Activated CD4-positive, alpha-beta T cell treated with anti-CD3 and anti-CD28 coated beads, Interleukin-2, amount 10 ng/mL, durations not matched to agents 7 days and 5 days (primary cell): Measurements from ENCODE around the gene SLC19A1. TPM values are rescaled to one million over a fixed set of nuclear protein-coding genes. Genes with fewer than 3 reads are reported as not detected.

ENCODE experiments used
- CTCF ChIA-PET: fragments of 350-600 bp; sonication (Branson Sonifier 250); formaldehyde crosslinking; loops from one replicate; lab custom pipeline; 2021; ENCODE audit warnings: antibody characterized with exemption; lab: Charles Lee
- POLR2A ChIA-PET: fragments of 350-600 bp; sonication (Branson Sonifier 250); formaldehyde crosslinking; loops from one replicate; lab custom pipeline; 2021; ENCODE audit warnings: antibody characterized with exemption; lab: Charles Lee
- DNase-seq: peaks from one replicate; pipeline ENCODE4 v3.0.0-alpha.2; 2020
- H3K27ac Mint-ChIP-seq: one replicate; pipeline ENCODE4 v1.8.0; 2021; ENCODE audit warnings: mild to moderate bottlenecking, moderate library complexity, mixed read lengths
- H3K27me3 Mint-ChIP-seq: one replicate; pipeline ENCODE4 v1.8.0; 2021; ENCODE audit warnings: mixed read lengths
- H3K36me3 Mint-ChIP-seq: one replicate; pipeline ENCODE4 v1.8.0; 2021; ENCODE audit warnings: low read depth, mixed read lengths
- H3K4me1 Mint-ChIP-seq: one replicate; pipeline ENCODE4 v1.8.0; 2021; ENCODE audit warnings: mixed read lengths
- H3K4me3 Mint-ChIP-seq: one replicate; pipeline ENCODE4 v1.8.0; 2021; ENCODE audit warnings: mild to moderate bottlenecking, moderate library complexity, mixed read lengths
- H3K9me3 Mint-ChIP-seq: one replicate; pipeline ENCODE4 v1.8.0; 2021; ENCODE audit warnings: mixed read lengths
- total RNA-seq, 2 experiments: library from RNA; stranded (reverse); gene quantifications; one replicate each; pipeline ENCODE4 v1.2.3, GENCODE V29; 2021

SLC19A1 gene
- total RNA-seq, 2 experiments from 2014 or later = 43.8 to 46.8 TPM

DNA sequence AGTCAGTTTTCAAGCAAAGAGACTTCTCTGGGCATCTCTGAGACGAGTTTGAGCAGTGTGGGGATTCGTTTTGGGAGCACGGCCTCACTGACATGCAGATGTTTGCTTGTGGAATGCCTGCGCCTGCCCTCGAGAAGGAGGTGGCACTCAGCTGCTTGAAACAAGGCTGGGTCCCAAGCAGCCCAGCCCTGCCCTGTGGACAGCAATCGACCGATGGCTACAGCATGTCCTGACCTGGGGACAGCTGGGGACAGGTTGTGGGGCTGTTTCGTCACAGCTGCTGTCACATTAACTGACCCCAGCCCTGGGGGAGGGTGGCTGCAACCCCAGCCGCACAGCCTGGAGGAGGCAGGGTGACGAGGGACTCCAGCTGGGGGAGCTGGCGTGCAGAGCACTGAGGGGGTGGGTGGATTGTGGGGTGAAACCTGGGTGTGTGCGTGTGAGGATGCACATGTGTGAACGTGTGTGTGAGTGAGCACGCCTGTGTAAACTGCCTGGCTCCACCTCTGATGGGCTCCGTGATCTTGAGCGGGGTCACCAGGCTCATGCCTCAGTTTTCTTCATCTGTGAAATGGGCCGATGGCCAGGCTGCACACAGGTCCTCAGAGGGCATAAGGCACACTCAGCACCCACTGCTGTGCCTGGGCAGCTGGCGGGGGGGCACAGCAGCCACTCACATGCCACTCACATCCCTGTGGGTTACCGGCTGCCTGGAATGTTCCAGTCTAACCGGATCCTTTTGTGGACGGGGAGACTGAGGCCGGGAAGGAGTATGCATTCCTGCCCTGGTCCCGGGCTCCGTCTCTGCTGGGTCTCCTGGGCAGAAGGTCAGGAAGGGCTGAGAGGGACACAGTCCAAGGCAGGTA is 87.9 kb downstream of the SLC19A1 start:
- H3K9me3 Mint-ChIP-seq = peaks cover 16% of the 10 kb centered on the region
- H3K27me3 Mint-ChIP-seq = no peaks in the 10 kb centered on the region
- no peaks in the 10 kb centered on the region for H3K36me3 Mint-ChIP-seq
- H3K4me3 Mint-ChIP-seq = no peak overlapping the region
- ChIA-PET POLR2A (no interaction called here), CTCF (interaction anchor here (1.1 to 1.2 kb wide), 2 partner anchors 18 to 23 kb away, joined by 3 read pairs; no protein-coding TSS in a partner anchor)
- H3K27ac Mint-ChIP-seq = no peak overlapping the region
- DNase-seq = no peak
- no peaks in the 10 kb centered on the region for H3K4me1 Mint-ChIP-seq

- Mint-ChIP-seq H3K4me3 (no peak overlapping the region), H3K27me3 (no peaks in the 10 kb centered on the region), H3K4me1 (no peaks in the 10 kb centered on the region), H3K9me3 (peaks cover 16% of the 10 kb centered on the region), H3K27ac (no peak overlapping the region), H3K36me3 (no peaks in the 10 kb centered on the region)
- ChIA-PET CTCF (interaction anchor here (1.1 kb wide), 1 partner anchor 19 kb away, joined by 3 read pairs; no protein-coding TSS in a partner anchor), POLR2A (no interaction called here)
- DNase-seq = no peak
These were observed 88.8 kb downstream of the SLC19A1 start for GRCh38 chr21:45453308-45453950.

DNA sequence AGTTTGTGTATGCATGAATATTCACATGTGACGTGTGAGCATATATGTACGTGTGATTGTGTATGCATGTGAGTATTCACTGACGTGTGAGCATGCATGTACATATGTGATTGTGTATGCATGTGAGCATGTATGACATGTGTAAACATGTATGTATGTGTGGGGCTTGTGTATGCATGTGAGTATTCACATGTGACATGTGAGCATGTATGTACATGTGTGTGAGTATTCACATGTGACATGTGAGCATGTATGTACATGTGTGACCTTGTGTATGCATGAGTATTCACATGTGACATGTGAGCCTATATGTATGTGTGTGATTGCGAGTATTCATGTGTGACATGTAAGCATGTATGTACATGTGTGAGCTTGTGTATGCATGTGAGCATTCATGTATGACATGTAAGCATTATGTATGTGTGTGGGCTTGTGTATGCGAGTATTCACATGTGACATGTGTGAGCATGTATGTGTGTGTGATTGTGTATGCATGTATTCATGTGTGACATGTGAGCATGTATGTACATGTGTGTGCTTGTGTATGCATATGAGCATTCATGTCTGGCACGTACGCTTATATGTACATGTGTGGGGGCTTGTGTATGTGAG is 89.4 kb downstream of the SLC19A1 start:
- H3K4me3 Mint-ChIP-seq = no peak overlapping the region
- no peaks in the 10 kb centered on the region for H3K4me1 Mint-ChIP-seq
- no peak overlapping the region for H3K27ac Mint-ChIP-seq
- POLR2A ChIA-PET = no interaction called here
- no peak for DNase-seq
- CTCF ChIA-PET = interaction anchor here (1.3 kb wide), 1 partner anchor 13 kb away, joined by 3 read pairs; no protein-coding TSS in a partner anchor
- H3K27me3 Mint-ChIP-seq = peaks cover 2% of the 10 kb centered on the region
- peaks cover 16% of the 10 kb centered on the region for H3K9me3 Mint-ChIP-seq
- no peaks in the 10 kb centered on the region for H3K36me3 Mint-ChIP-seq

DNA sequence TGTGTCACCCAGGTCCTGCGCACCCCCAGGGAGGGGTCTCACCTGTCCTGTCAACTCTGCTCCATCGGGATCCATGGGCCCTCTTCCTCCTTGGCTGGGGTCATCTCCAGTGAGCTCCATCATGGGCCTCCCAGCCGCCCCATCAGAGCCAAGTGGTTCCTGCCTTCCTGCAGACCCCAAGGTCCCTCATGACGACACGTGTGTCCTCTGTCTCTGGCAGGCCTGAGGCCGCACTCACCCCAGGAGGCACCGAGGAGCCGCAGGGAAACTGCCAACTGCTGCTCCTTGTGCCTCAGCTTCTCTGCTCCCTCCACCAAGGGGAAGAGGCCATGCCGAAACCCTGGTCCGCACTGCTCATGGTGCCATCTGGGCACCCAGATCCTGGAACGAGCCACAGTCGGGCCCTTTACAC is 90.5 kb downstream of the SLC19A1 start:
- H3K9me3 Mint-ChIP-seq = peaks cover 16% of the 10 kb centered on the region
- no peak overlapping the region for H3K27ac Mint-ChIP-seq
- CTCF ChIA-PET = interaction anchor here (1.3 kb wide), 1 partner anchor 12 kb away, joined by 3 read pairs; no protein-coding TSS in a partner anchor
- H3K4me3 Mint-ChIP-seq = no peak overlapping the region
- no peaks in the 10 kb centered on the region for H3K4me1 Mint-ChIP-seq
- DNase-seq = no peak
- H3K27me3 Mint-ChIP-seq = peaks cover 2% of the 10 kb centered on the region
- H3K36me3 Mint-ChIP-seq = no peaks in the 10 kb centered on the region
- POLR2A ChIA-PET = no interaction called here

DNA sequence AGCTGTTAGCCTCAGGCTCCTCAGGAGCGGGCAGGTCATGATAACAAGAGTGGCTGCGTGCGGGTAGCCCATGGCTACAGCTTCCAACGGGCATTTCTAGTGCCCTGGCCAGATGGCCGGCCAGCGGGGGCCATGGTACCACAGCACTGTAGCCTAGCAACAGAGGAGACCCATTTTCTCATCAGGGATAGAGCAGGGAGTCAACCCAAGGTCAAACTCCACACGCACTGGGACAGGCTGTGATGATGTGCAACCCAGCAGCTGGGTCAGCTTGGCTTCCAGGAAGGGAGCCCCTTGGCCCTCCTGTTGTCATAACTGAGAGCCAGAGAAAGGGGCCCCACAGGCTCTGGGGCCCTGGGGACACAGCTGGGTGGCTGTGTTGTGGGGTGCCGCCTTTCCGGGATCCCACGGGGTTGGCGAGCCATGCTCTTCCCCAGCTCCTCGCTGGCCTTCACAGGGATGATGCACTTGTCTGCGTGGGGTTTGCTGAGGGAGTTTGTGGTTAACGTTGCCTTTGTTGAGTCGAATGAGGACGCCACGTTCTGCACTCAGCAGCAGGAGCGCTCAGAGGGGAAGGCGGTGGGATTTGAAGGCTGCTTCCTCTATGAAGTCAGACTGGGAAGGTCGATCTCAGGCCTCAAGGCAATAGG is 91.0 kb downstream of the SLC19A1 start:
- peaks cover 19% of the 10 kb centered on the region for H3K9me3 Mint-ChIP-seq
- ChIA-PET POLR2A (no interaction called here), CTCF (no interaction called here)
- H3K4me3 Mint-ChIP-seq = no peak overlapping the region
- no peaks in the 10 kb centered on the region for H3K36me3 Mint-ChIP-seq
- peaks cover 4% of the 10 kb centered on the region for H3K27me3 Mint-ChIP-seq
- H3K27ac Mint-ChIP-seq = no peak overlapping the region
- no peaks in the 10 kb centered on the region for H3K4me1 Mint-ChIP-seq
- DNase-seq = no peak

DNA sequence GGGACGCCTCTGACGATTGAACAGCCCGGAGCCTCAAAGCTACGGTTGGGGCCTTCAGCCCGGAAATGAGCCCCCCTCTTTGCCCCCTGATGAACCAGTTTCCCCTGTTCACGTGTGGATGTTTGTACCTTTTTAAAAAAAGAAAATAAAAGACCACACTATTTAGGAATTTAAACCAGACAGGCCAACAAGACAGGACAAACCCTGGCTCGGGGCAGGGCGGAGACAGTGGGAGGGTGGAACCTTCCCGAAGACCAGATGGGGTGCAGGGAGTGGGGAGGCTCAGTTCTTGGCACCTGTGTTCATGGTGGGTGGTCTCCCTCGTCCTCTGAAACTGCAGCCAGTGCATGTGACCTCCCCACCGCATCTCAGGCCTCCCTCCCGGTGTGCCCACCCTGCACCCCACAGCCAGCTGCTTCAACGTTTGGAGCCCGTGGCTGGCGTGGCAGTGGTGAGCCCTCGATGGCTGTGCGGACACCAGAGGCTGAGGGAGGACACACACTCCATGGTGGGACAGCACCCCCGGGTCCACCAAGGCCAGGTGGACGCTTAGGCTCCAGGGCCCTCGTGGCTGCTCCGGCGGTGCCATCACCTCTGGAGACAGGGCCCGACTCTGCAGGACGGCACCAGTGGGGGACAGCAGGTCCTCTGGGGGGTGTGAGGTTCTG is 91.7 kb downstream of the SLC19A1 start:
- peaks cover 21% of the 10 kb centered on the region for H3K9me3 Mint-ChIP-seq
- ChIA-PET POLR2A (no interaction called here), CTCF (no interaction called here)
- no peak overlapping the region for H3K4me3 Mint-ChIP-seq
- peaks cover 7% of the 10 kb centered on the region for H3K27me3 Mint-ChIP-seq
- no peak for DNase-seq
- no peak overlapping the region for H3K27ac Mint-ChIP-seq
- no peaks in the 10 kb centered on the region for H3K4me1 Mint-ChIP-seq
- no peaks in the 10 kb centered on the region for H3K36me3 Mint-ChIP-seq

- no peaks in the 10 kb centered on the region for H3K36me3 Mint-ChIP-seq
- H3K4me1 Mint-ChIP-seq = no peaks in the 10 kb centered on the region
- no peak overlapping the region for H3K4me3 Mint-ChIP-seq
- ChIA-PET POLR2A (no interaction called here), CTCF (interaction anchor here (0.6 kb wide), 1 partner anchor 22 kb away, joined by 3 read pairs; no protein-coding TSS in a partner anchor)
- peaks cover 21% of the 10 kb centered on the region for H3K9me3 Mint-ChIP-seq
- no peak overlapping the region for H3K27ac Mint-ChIP-seq
- peaks cover 9% of the 10 kb centered on the region for H3K27me3 Mint-ChIP-seq
- DNase-seq = no peak
These were observed 92.4 kb downstream of the SLC19A1 start for GRCh38 chr21:45449658-45450422.

- Mint-ChIP-seq H3K9me3 (peaks cover 21% of the 10 kb centered on the region), H3K27ac (no peak overlapping the region), H3K4me3 (no peak overlapping the region), H3K36me3 (no peaks in the 10 kb centered on the region), H3K4me1 (no peaks in the 10 kb centered on the region), H3K27me3 (peaks cover 9% of the 10 kb centered on the region)
- POLR2A ChIA-PET = no interaction called here
- DNase-seq = no peak
- CTCF ChIA-PET = interaction anchor here (0.6 kb wide), 1 partner anchor 23 kb away, joined by 3 read pairs; no protein-coding TSS in a partner anchor
These were observed 93.2 kb downstream of the SLC19A1 start for GRCh38 chr21:45448810-45449657.

DNA sequence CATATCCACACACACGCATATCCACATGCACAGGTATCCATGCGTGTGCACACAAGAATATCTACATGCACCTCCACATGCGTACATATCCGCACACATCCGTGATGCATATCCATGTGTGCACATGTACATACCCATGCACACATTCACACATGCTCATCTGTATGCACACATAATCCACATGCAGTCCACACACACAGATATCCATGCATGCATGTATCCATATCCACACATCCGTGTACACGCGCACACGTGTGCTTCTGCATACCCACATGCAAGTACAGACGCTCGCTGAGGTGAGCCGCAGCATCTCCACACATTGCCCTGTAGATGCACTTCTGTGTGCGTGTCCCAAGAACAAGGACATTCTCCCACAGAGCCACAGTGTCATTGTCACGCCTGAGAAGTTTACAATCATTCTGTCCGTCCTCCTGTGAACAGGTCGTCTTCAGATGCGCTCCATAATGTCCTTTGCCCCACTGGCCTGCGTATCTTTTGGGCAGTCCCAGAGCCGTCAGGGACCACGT is 93.9 kb downstream of the SLC19A1 start:
- POLR2A ChIA-PET = no interaction called here
- no peak for DNase-seq
- Mint-ChIP-seq H3K27ac (no peak overlapping the region), H3K4me3 (no peak overlapping the region), H3K9me3 (peaks cover 21% of the 10 kb centered on the region), H3K27me3 (peaks cover 9% of the 10 kb centered on the region), H3K36me3 (no peaks in the 10 kb centered on the region), H3K4me1 (no peaks in the 10 kb centered on the region)
- CTCF ChIA-PET = no interaction called here
